Right lobe of liver (tissue), 6 donors: ENCODE measurements around the gene MPIG6B. TPM values are rescaled to one million over a fixed set of nuclear protein-coding genes. Genes with fewer than 3 reads are reported as not detected.
A peak's percentile ranks its signal among the peaks of the same experiment; 100 is the strongest.

Experiments used
- ATAC-seq, 4 donors: fragments of 200-7000 bp; cut with Tn5 transposase; one replicate each; pipeline ENCODE4 v1.9.1; 2020; ENCODE audit warnings: mild to moderate bottlenecking in 4 of 4, moderate library complexity in 4 of 4
- DNase-seq, 3 donors: peaks; one replicate each; pipeline ENCODE4 v3.0.0-alpha.2; 2020
- H3K27ac ChIP-seq, 3 donors: fragments of 200-600 bp; one replicate each; pipeline ENCODE4 v1.8.0; 2022
- H3K27me3 ChIP-seq, 2 donors: fragments of 200-600 bp; one replicate each; pipeline ENCODE4 v1.8.0; 2022
- H3K36me3 ChIP-seq, 4 donors: fragments of 200-600 bp; sonication (generic) in 1 of 4; one replicate each; pipeline versions ENCODE4 v1.5.1 to v1.8.0; 2017 to 2022; ENCODE audit warnings: control low read depth in 1 of 4
- H3K4me1 ChIP-seq, 4 donors: fragments of 200-600 bp; sonication (generic) in 1 of 4; one replicate each; pipeline versions ENCODE4 v1.5.1 to v1.8.0; 2017 to 2022; ENCODE audit warnings: control low read depth in 1 of 4
- H3K4me3 ChIP-seq, 3 donors: fragments of 200-600 bp; one replicate each; pipeline ENCODE4 v1.8.0; 2022
- H3K9me3 ChIP-seq, 4 donors: fragments of 200-600 bp; sonication (generic) in 1 of 4; one replicate each; pipeline versions ENCODE4 v1.5.1 to v1.8.0; 2017 to 2022; ENCODE audit warnings: control low read depth in 1 of 4
- POLR2A ChIP-seq: fragments of 450-650 bp; IDR thresholded peaks from one replicate; pipeline ENCODE4 v1.6.1; 2017; ENCODE audit warnings: antibody characterized with exemption, mild to moderate bottlenecking
- WGBS: methylation state at CpG from one replicate; pipeline ENCODE4 v1.1.6; 2018; ENCODE audit warnings: low coverage, low lambda C conversion rate; ENCODE audit not compliant: insufficient coverage; ENCODE audit errors: missing lambda C conversion rate; 5-methylcytosine and 5-hydroxymethylcytosine counted together
- intact Hi-C, 2 donors: fragments of 100-400 bp; cut with DNase I; formaldehyde crosslinking; loops; one replicate each; pipeline versions ENCODE4 v1.11.2 to v1.14.1; 2022
- total RNA-seq, 6 experiments: library from RNA; depleted of rRNA in 2 of 6; stranded (reverse); fragments of >200 nt in 2 of 6; fragmentation: NEBNext Ultra II Directional in 3 of 6; extraction: Animal tissue kit (Norgen Biotek cat#: 25700) in 3 of 6; gene quantifications; one replicate each; pipeline versions ENCODE4 v1.1.0 to v1.2.4, GENCODE V29; 2016 to 2023
- TF ChIP-seq, protein P1 (sequence below), 4 donors: fragments of 200-600 bp in 3 of 4; fragments of 450-650 bp in 1 of 4; IDR thresholded peaks; one replicate each; pipeline versions ENCODE4 v1.5.1 to v1.8.0; 2016 to 2022; ENCODE audit warnings: antibody characterized with exemption in 4 of 4, mild to moderate bottlenecking in 2 of 4
- donor health status: DM: no; HTN: yes; CAD: no.
- donor health status: DM: no; HTN: no; CAD: no.
- donor health status: DM: no; HTN: no; CAD: no.
- donor health status: DM: no; HTN: yes; CAD: no.
- donor health status: DM: no; HTN: yes; CAD: no.

The MPIG6B gene
- total RNA-seq, 6 experiments from 2014 or later = 0.33 to 0.56 TPM; not detected in 4

DNA sequence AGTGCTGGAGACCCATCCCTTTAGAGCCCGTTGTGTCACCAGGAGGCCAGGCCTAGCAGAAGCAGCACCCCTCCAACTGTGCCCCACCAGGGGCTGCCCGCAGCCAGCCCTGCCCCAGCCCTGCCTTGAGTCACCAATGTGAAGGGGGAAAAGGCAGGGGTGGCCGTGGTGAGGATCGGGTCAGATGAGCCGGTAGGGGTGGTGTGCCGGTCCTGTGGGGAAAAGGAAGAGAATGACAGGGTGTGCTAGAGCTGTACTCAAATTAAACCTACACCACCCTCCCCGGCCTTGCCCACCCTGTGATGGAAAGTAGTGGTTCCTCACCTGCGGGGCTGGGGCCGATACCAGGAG is 42.4 kb downstream of the MPIG6B start:
- ATAC-seq (no peak), DNase-seq (no peak)
- TF ChIP-seq, protein P1, sequence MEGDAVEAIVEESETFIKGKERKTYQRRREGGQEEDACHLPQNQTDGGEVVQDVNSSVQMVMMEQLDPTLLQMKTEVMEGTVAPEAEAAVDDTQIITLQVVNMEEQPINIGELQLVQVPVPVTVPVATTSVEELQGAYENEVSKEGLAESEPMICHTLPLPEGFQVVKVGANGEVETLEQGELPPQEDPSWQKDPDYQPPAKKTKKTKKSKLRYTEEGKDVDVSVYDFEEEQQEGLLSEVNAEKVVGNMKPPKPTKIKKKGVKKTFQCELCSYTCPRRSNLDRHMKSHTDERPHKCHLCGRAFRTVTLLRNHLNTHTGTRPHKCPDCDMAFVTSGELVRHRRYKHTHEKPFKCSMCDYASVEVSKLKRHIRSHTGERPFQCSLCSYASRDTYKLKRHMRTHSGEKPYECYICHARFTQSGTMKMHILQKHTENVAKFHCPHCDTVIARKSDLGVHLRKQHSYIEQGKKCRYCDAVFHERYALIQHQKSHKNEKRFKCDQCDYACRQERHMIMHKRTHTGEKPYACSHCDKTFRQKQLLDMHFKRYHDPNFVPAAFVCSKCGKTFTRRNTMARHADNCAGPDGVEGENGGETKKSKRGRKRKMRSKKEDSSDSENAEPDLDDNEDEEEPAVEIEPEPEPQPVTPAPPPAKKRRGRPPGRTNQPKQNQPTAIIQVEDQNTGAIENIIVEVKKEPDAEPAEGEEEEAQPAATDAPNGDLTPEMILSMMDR (IDR thresholded peaks at IDR 0.05) = no peak
- TF ChIP-seq POLR2A = no peak
- no peak overlapping the region for H3K27ac ChIP-seq
- no peak overlapping the region for H3K4me3 ChIP-seq
- intact Hi-C loops = loop anchor here (10.0 kb wide), 2 partner anchors 51 to 81 kb away; partner anchors contain the start of genes LY6G5C (in 2 of the 2) and LY6G6D (in 1 of the 2)
- H3K27me3 ChIP-seq = no peaks in the 10 kb centered on the region
- H3K4me1 ChIP-seq = no peaks in the 10 kb centered on the region
- H3K9me3 ChIP-seq = no peaks in the 10 kb centered on the region
- WGBS = 80% methylated on average over 1 of the region's 9 CpGs
- no peaks in the 10 kb centered on the region for H3K36me3 ChIP-seq

GRCh38 chr6:31765910-31766794 is 43.0 kb downstream of the MPIG6B start:
- peak in 1 of 4 donors; percentile 7 for ATAC-seq
- Histone ChIP-seq H3K27ac (no peak overlapping the region), H3K4me3 (no peak overlapping the region), H3K36me3 (no peaks in the 10 kb centered on the region), H3K27me3 (no peaks in the 10 kb centered on the region), H3K4me1 (no peaks in the 10 kb centered on the region), H3K9me3 (no peaks in the 10 kb centered on the region)
- WGBS = 76% methylated on average over 18 of the region's 42 CpGs
- TF ChIP-seq POLR2A = no peak
- TF ChIP-seq, protein P1 (IDR thresholded peaks at IDR 0.05) = no peak
- intact Hi-C loops = loop anchor here (10.0 kb wide), 2 partner anchors 51 to 81 kb away; partner anchors contain the start of genes LY6G5C (in 2 of the 2) and LY6G6D (in 1 of the 2)
- DNase-seq = no peak

DNA sequence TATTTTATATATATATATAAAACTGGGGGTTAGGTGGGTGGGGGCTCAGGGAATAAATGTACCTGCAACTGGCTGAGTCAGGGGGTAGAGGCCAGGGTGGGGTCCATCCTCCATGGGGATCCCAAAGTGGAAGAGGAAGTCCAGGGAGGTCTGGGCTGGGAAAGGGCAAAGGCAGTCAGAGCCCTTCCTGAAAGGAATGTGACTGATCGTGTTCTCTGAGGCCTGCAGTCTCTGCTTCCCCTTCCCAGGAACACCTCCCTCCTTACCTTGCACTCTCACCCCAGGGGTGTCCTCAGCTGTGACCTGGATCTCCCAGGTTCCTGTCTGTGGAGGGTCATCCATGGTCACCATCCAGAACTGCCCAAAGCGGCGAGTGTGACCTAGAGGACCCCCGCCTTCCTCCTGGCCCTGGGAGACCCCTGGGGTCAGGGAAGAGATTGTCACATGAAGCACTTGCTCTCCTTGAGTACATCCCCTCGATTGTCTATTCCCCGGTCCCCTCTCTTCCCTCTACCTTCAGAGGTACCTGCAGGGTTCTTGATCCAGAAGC is 44.0 kb downstream of the MPIG6B start:
- WGBS = 71% methylated on average over 3 of the region's 6 CpGs
- no peak for ATAC-seq
- intact Hi-C loops = loop anchor here (10.0 kb wide), 2 partner anchors 52 to 82 kb away; partner anchors contain the start of genes LY6G5C (in 2 of the 2) and LY6G6D (in 1 of the 2)
- Histone ChIP-seq H3K4me1 (no peaks in the 10 kb centered on the region), H3K27ac (no peak overlapping the region), H3K9me3 (no peaks in the 10 kb centered on the region), H3K4me3 (no peak overlapping the region), H3K36me3 (no peaks in the 10 kb centered on the region), H3K27me3 (no peaks in the 10 kb centered on the region)
- no peak for TF ChIP-seq POLR2A
- TF ChIP-seq, protein P1 (IDR thresholded peaks at IDR 0.05) = no peak
- DNase-seq = no peak

DNA sequence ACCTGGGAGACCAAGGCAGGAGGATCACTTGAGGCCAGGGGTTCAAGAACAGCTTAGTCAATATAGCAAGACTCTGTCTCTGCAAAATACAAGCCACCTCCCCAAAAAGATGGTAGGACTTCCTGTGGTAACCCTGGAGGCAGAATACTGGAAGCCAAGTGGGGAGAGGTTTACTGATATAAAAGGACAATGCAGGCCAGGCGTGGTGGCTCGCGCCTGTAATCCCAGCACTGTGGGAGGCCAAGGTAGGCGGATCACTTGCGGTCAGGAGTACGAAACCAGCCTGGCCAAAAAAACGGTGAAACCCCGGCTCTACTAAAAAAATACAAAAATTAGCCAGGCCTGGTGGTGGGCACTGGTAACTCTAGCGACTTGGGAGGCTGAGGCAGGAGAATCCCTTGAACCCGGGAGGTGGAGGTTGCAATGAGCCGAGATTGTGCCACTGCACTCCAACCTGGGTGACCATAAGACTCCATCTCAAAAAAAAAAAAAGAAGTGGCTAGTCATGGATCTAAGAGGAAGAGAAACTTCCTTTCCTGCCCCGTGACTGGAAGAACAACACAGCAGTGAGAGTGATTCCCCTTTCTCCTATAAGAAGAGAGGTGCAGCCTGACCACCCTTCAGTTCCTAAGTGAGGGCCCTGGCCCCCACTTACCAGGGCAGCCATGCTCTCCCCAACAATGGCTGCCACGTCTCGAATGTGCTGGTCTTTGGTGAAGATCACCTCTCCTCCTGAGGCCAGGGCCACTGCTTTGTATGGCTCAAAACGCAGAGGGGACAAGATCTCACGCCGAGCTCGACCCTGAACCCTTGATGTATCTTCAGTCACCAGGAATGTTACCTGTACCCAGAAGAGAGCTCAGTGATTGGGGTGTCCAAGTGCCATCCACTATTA is 45.4 kb downstream of the MPIG6B start:
- whole genome bisulfite sequencing = 72% methylated on average over 15 of the region's 18 CpGs
- Histone ChIP-seq H3K9me3 (no peaks in the 10 kb centered on the region), H3K27me3 (no peaks in the 10 kb centered on the region), H3K4me1 (peaks cover 0 to 5% (median 0%) of the 10 kb centered on the region in 4 donors), H3K4me3 (no peak overlapping the region), H3K36me3 (no peaks in the 10 kb centered on the region), H3K27ac (no peak overlapping the region)
- TF ChIP-seq POLR2A = no peak
- TF ChIP-seq, protein P1 (IDR thresholded peaks at IDR 0.05) = no peak
- intact Hi-C loops = loop anchor here (10.0 kb wide), 2 partner anchors 54 to 84 kb away; partner anchors contain the start of genes LY6G5C (in 2 of the 2) and LY6G6D (in 1 of the 2)
- ATAC-seq = peak in 2 of 4 donors; percentile 6 to 17
- no peak for DNase-seq
